ENCODE data around the gene SLMAP. TPM values are rescaled to one million over a fixed set of nuclear protein-coding genes. Genes with fewer than 3 reads are reported as not detected.

Gene SLMAP
- total and polyA plus RNA-seq, 7 donors = 31.2 to 180 (median 106) TPM

GRCh38 chr3:57808961-57809608, 53.0 kb downstream of the SLMAP start:
- H3K9me3 ChIP-seq = no peaks in the 10 kb centered on the region
- no peak for TF ChIP-seq CTCF (IDR thresholded peaks at IDR 0.05)
- intact Hi-C loops (cut with DNase I) = no loop called here
- 89 to 98% (median 97%) methylated on average over 8 of the region's 8 CpGs for WGBS, 3 donors
- DNase-seq (no peak), ATAC-seq (peak; percentile 8 to 29 (median 16))
- H3K4me3 ChIP-seq = no peak overlapping the region
- no peaks in the 10 kb centered on the region for H3K36me3 ChIP-seq (ENCODE audit: insufficient read depth in 1 of 2, low read depth in 1 of 2)
- no peaks in the 10 kb centered on the region for H3K27me3 ChIP-seq (ENCODE audit: insufficient read depth in 3 of 3, low read length in 2 of 3)
- H3K4me1 ChIP-seq = peaks cover 42% of the 10 kb centered on the region
- H3K27ac ChIP-seq = no peak overlapping the region

- Histone ChIP-seq H3K27ac (no peak overlapping the region), H3K9me3 (no peaks in the 10 kb centered on the region), H3K4me3 (no peak overlapping the region), H3K27me3 (ENCODE audit: insufficient read depth in 3 of 3, low read length in 2 of 3) (no peaks in the 10 kb centered on the region), H3K4me1 (peaks cover 40% of the 10 kb centered on the region), H3K36me3 (ENCODE audit: insufficient read depth in 1 of 2, low read depth in 1 of 2) (no peaks in the 10 kb centered on the region)
- ATAC-seq (peak; percentile 50 to 64 (median 54)), DNase-seq (no peak)
- WGBS, 3 donors = 52 to 82% (median 62%) methylated on average over 5 of the region's 5 CpGs
- TF ChIP-seq CTCF (IDR thresholded peaks at IDR 0.05) = no peak
- intact Hi-C loops (cut with DNase I) = no loop called here
These were observed 53.5 kb downstream of the SLMAP start for GRCh38 chr3:57809609-57809968.

- 56 to 67% (median 66%) methylated on average over 7 of the region's 7 CpGs for whole genome bisulfite sequencing, 3 donors
- no peak for TF ChIP-seq CTCF (IDR thresholded peaks at IDR 0.05)
- Histone ChIP-seq H3K27me3 (ENCODE audit: insufficient read depth in 3 of 3, low read length in 2 of 3) (no peaks in the 10 kb centered on the region), H3K4me3 (no peak overlapping the region), H3K36me3 (ENCODE audit: insufficient read depth in 1 of 2, low read depth in 1 of 2) (no peaks in the 10 kb centered on the region), H3K9me3 (no peaks in the 10 kb centered on the region), H3K4me1 (peaks cover 40% of the 10 kb centered on the region), H3K27ac (no peak overlapping the region)
- intact Hi-C loops (cut with DNase I) = loop anchor here in 1 of 2 donors (5.0 kb wide), 1 partner anchor 48 kb away; no protein-coding TSS in a partner anchor
- no peak for DNase-seq
- ATAC-seq = peak; percentile 17 to 39 (median 28)
These were observed 53.9 kb downstream of the SLMAP start for GRCh38 chr3:57810048-57810447.

GRCh38 chr3:57810471-57811137, 54.5 kb downstream of the SLMAP start:
- ATAC-seq = peak in 2 of 4 donors; percentile 23 to 56
- no peak overlapping the region for H3K4me3 ChIP-seq
- no peaks in the 10 kb centered on the region for H3K27me3 ChIP-seq (ENCODE audit: insufficient read depth in 3 of 3, low read length in 2 of 3)
- no peak for DNase-seq
- no peak for TF ChIP-seq CTCF (IDR thresholded peaks at IDR 0.05)
- H3K9me3 ChIP-seq = no peaks in the 10 kb centered on the region
- H3K27ac ChIP-seq = no peak overlapping the region
- H3K4me1 ChIP-seq = peaks cover 39% of the 10 kb centered on the region
- no peaks in the 10 kb centered on the region for H3K36me3 ChIP-seq (ENCODE audit: insufficient read depth in 1 of 2, low read depth in 1 of 2)
- 28 to 36% (median 34%) methylated on average over 9 of the region's 9 CpGs for WGBS, 3 donors
- intact Hi-C loops (cut with DNase I) = loop anchor here in 1 of 2 donors (5.0 kb wide), 1 partner anchor 48 kb away; no protein-coding TSS in a partner anchor

All from psoas muscle (tissue), 8 donors.